ENCODE data around the gene RAPSN.

Gene RAPSN

DNA sequence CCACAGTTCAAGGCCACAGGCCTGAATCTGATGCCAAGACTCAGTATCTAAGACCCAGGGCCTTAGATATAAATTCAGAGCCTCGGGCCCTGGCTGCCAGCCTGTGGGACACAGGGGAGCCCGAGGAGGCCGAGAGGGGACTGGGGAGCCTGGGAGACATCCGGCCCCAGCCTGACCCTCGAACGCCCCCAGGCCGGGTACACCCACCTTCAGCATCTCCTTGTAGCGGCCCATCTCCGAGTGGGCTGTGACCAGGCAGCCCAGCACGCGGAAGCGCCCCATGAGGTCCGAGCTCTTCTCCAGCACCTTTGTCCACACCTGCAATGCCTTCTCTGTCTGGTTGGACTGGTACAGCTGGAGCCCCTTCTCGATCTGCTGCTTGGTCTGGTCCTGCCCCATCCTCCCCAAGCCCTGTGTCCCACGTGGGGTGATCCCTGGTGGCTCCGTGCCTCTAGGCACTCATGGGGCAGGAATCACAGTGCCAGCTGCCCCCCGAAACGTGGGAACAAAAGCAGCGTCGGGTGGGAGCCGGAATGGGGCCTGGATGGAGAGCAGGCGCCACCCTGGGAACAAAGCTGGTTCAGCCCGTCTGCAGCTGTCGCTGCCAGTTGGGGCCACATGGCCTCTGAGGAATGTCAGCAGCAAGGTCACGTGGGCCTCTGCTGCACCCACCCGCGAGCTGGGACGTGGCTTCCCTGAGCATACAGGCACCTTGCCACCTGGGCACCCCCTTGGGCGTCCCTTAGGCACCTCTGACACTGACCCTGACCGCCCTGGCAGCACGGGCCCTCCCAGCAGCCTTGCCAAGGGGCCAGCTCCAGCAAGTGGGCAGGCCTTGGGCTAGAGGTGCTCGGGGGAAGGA is at the start of gene RAPSN:
Gene RAPSN, minus strand, starts transcription at position 571 of the 862 bp plus-strand sequence. Its CDS starts 172 bp downstream, at position 399.
- no peak for DNase-seq

DNA sequence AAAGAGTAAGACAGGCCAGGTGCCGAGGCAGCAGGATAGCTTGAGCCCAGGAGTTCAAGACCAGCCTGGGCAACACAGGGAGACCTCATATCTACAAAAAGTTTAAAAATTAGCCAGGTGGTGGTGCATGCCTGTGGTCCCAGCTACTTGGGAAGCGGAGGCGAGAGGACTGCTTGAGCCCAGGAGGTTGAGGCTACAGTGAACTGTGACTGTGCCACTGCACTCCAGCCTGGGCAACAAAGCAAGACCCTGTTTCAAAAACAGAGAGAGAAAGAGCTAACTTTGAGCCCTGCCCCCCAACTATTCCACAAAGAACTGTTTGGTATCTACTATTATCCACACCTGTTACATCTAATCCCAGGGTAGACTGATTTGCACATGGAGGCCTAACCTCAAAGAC is 49.2 kb upstream of the RAPSN start:
- no peak for DNase-seq

DNA sequence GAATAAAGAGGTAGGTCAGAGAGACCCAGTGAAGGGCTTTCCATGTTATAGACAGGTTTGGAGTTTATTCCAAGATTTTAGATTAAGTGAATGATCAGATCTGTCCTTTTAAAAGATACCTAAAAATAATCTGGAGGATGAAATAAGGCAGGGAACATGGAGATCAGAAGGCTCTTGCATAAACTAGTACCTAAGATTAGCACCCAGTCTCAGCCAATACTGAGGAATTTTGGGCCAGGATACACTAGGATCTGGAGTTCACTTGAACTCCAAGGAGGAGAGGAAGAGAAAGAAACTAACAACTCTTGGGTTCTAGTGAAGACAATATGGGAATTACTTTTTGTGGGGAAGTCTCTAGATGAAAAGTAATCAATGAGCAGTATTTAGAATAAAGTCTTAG is 47.9 kb upstream of the RAPSN start:
- DNase-seq, result no peak

DNA sequence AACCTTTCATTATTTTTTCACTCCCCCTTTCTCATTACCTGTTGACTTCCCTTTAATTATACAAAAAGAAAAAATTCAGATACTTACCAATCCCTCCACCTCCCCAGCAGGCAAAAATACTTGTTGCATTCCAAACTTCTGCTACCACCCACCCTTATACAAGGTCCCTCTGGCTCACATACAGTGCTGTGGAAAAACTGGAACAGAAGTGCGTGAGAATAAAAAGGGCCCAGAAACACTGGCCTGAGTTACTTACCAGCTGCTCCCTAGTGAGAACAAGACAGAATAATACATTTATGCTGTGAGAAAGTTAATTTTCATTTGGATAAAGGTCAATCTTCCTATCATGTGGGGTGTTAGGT is 46.9 kb upstream of the RAPSN start:
- no peak for DNase-seq

DNA sequence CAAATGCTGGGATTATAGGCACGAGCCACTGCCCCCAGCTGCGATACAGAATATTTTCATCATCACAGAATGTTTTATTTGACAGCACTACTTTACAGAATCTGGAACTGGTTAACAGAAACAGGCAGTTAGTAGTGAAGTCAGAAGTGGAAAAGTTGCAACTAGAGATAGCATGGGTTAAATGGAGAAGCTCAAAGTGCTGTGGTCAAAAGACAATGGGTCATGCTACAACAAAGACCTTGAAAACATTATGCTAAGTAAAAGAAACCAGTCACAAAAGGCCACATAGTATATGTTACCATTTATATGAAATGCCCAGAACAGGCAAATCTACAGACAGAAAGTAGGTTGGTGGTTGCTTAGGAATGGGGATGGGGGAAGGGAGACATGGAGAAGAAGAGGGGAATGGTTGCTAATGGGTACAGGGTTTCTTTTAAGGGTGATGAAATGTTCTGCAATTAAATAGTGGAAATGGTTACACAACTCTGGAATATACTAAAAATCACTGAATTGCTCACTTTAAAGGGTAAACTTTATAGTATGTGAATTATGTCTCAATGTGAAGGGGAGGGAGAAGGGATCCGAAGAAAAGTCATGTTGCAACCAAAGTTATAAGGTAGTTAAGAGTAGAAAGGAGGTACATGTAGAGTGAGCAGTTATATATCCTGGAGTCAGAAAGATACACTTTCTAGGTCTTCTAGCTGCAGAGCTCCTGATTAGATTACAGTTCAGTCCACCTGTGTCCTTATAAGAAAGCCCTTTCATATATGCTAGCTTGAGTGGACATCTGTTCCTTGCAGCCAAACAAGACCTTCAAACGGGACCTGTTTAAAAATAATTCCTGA is 46.3 kb upstream of the RAPSN start:
- DNase-seq, result no peak

DNA sequence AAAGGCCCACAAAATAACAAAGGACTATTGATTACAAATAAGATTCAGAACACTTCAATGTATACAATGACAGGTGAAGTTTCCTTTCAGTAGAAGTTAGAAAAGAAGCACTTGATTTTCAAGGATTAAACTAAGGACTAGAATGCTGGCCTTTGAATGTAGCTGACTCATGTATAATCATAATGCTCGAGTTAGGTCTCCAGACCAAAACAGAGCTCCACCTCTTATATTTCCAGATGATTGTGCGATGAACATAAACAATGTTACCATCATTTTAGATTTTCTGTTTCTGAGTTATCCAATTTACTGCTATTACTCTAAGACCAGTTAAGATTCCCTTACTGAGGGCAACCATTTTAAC is 40.4 kb upstream of the RAPSN start:
- no peak for DNase-seq

DNA sequence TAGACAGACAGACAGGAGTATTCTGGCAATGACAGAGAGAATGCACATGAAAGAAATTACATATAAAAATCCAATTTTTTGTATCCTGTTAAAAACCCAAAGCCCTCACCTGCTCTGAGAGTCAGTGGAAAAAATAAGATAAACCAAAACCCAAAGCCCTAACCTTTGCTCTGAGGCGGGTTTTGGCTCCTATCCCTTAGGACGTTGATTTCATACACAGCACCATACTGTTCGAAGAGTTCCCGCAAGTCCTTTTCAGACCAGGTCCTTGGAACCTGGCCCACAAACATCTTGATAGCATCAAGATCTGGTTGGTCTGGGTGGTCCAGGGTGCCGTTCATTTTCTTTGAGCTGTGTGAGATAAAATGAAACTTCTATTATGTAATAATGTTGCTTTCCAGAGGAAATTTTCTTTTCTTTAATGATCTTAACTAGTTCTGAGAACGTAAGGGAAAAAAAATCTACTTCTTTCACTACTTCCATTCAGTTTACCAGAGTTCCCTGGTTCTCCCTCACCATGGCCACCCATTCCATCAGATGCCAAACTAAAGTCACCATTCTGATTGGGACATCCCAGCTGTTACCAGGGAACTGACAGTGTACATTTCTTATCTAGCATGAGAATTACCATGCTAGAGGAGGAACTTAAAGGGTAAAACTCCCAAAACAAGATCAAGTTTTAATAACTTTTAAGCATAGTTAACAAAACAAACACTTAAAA is 39.9 kb upstream of the RAPSN start:
- DNase-seq, result no peak

DNA sequence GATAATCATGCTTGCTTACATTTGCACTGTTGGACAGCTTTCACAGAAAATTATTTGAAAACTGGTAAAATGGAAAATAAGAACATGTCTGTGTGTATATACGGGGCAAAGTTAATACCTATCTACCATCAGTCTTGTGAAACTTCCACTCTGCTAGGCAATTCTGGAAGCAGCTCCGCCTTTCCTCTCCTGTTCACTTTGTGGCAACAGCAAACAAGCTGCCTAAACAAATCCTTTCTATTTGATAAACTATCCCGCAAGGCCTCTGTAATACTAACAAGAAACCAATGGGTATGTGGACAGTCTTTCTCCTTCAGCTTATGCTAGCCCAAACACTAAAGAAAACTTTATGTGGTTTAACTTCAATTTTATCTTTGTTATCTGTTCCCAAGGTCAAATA is 39.2 kb upstream of the RAPSN start:
- no peak for DNase-seq

DNA sequence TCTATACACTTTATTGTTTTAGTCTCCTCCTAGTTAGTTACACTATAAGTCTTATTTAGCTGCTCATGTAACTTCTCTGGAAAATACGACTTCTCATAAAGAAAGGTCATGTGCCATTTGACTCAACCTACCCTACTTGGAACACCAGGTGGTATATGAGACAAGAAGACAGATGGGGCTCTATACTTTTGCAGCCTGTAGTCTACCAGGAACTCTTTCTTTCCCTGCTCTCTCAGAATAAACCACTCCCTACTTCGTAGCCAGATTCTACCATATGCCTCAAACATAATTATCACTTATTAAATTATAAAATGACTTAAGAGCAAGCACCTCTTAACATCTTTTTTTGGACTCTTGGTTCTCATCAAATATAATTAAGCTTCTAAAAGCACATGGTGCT is 38.5 kb upstream of the RAPSN start:
- DNase-seq, result no peak

DNA sequence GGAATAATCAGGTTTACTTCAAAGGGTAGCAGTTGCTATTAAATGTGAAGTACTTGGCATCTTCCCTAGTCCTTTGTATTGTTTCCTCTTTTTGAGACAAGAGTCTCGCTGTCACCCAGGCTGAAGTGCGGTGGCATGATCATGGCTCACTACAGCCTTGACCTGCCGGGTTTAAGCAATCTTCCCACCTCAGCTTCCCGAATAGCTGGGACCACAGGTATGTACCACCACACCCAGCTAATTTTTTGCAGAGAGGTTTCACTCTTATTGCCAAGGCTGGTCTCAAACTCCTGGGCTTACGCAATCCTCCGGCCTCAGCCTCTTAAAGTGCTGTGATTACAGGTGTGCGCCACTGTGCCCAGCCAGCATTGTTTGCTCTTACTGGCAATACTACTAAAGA is 36.2 kb upstream of the RAPSN start:
- no peak for DNase-seq

DNA sequence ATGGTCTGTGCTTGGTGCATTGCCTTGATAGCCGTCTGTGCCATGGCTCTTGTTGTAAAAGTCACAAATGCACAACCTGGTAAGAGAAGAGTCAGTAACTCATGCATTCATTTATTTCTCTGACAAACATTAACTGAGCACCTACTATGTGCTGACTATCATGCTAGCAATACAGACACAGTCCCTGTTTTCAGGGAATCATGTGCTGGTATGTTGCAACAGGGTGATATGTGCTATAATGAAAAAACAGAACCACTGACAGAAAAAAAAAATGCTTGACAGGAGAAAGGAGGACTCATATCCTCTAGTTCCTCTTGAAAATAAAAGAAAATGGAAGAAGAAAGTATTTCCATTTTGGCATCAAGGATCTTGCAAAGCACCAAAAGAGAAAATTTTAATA is 34.5 kb upstream of the RAPSN start:
- no peak for DNase-seq

DNA sequence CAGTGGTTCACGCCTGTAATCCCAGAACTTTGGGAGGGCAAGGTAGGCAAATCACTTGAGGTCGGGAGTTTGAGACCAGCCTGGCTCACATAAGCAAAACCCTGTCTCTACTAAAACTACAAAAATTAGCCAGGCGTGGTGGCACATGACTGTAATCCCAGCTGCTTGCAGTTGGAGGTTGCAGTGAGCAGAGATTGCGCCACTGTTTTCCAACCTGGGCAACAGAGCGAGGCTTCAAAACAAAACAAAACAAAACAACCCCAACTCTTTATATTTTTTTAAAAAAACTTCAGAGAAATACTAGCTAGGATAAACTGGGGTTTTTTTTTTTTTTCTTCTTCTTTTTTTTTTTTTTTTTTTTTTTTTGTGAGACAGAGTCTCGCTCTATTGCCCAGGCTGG is 31.8 kb upstream of the RAPSN start:
- no peak for DNase-seq

DNA sequence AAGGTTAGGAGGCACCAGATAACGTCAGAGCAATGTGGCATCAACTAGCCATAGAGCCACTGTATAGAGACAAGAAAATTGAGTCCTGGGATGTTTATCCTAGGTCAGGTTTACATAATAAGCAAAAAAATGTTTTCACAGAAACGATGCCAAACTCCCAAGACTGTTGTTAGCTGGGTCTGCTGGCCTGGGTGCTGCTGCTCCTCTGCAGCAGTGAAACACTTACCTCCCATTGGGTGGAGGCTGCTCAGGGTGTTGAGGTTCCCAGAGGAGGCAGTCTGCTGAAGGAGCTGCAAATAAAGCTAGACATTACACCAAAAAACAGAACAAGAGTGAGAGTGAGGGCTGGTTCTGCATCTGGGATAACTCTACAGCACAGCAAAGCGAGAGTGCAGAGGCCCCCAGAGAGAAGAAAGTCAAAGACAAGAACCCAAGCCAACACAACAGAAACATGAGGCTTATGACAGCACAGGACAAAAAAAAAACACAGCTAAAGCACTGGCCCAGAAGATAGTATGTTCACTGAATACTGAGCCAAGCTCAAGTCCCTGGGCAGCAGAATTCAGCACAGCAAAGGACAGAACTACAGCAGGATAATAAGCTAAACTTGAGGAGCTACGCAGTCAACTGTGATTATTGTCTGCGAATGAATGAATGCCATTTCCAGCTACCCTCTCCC is 29.9 kb upstream of the RAPSN start:
- DNase-seq, result no peak

DNA sequence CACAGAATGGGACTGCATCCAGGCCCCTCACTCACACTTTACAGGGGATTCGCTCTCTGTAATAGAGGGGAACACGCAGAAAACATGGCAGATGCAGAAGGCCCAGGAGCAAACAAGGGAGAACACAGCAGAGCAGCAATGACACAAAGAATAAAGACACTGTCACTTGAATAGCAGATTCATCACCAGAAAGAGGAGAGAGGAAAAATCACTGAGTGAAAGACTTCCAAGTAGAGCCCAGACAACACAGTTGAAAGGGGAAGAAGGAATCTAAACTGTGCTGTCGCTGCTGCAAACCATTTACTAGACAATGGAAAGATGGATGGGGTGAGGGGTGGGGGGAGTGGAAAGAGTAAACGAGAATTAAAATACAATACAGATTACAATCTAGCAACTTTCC is 28.8 kb upstream of the RAPSN start:
- no peak for DNase-seq

DNA sequence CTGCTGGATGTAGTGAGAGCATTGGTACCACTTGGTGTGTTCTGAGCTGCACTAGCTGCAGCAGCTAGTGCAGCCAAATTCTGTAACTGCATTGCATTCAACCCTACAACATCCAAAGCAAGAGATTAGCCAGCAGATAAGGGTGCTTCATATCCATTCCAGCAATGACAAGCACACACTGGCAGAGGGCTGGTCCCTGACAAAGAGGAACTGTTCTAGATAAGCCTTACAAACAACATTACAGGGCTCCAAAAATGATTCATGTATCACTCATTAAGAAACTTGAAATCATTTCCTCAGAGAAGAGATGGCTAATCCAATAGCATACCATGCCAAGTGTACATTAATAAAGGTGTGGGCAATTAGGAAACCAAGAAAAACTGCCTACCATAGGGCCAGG is 28.4 kb upstream of the RAPSN start:
- no peak for DNase-seq

DNA sequence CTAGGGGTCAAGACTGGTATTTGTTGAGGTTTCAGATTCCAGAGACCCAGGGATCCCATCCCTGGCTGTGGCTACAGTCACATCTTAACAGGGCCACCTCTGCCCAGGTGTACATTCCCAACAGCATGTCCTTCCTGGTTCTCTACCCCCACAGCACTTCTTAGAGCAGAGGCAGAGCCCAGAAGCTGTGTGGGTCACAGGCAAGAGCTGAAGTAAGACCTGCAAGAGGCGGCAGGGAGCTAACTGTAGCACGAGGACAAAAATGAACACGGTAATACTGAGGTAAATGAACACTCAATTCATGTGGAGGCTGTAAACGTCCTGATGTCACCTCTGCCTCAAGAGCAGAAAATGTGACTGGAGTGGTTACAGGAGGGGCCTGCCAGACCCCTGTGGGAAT is 21.7 kb upstream of the RAPSN start:
- no peak for DNase-seq

DNA sequence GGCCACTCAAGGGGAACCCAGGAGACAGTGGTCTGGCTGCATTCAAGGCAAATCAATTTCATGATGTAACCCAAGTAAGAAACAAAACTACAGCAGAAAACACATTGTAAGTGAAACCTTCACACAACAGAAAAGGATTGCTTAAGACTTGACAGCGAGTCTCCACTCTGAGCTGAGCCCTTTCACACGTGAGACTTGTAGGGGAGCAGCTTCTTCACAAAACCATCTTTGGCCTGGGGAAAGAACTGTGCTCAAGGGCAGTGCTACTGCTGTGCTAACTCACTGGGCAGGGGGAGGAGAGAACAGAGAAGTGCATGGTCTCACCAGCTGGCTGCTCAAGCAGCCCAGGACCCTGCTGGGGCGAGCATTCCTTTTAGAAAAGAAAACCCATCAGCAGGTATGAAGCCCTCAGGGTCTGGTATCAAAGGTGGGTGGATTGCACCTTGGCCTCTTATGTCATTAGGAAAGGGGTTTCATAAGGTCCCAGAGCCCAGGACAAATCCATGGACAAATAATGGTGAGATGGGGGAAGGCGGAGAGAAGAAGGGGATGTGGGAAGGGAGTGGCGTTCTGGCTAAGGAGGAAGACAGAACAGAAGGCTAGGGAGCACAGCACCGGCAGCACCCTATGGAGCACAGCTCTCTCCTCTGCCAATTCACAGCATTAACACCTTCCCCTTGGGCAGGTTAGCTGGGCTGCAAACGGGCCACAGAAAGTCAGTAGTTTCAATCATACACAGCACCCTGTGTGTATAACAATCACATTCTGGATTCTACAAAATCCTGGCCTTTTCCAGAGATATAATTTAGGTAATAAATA is 20.6 kb upstream of the RAPSN start:
- DNase-seq, result no peak

DNA sequence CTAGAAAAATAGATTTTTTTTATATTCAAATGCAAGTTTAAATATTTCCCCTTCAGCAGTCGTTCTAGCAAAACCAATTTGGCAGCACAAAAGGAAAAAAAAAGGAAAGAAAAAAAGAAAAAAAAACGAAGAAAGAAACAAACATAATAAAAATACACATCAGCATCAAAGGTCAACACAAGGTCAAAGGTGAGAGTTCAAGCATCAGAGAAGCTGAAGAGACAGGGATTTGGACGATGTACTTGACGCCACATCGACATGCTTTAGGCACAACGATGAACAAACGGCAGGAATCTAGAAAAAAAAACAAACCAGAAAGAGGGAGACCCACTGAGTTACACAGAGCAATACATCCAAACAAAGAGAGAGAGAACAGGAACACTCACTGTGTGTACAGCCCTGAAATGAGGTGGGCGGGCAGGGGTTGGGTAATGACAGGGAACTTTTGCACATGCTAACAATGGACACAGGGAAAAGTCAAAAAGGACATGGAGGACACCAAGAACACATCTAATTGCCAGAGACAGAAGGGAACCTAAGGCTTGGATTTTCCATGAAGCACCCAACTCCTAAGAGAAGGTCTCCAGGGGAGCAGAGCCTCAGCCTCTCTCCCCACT is 19.8 kb upstream of the RAPSN start:
- no peak for DNase-seq

DNA sequence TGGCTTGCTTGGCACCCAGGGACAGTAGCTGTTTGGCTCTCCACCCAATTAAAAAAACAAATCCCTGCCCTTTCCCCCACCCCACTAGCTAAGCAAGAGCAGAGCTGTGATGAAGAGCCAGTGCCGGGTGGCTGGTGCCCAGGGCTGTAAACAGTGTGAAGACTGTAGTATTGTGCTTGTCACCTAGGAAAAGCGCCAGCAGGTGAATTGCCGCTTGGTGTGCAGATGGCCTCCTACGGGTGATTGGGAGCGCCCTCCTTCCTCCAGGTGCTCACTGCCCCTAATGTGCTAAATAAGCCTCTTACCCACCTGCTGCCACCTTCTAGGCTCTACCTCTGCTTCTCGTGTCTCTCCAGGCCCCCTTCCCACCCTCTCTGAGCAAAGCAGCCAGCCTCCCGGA is 18.4 kb upstream of the RAPSN start:
- no peak for DNase-seq

DNA sequence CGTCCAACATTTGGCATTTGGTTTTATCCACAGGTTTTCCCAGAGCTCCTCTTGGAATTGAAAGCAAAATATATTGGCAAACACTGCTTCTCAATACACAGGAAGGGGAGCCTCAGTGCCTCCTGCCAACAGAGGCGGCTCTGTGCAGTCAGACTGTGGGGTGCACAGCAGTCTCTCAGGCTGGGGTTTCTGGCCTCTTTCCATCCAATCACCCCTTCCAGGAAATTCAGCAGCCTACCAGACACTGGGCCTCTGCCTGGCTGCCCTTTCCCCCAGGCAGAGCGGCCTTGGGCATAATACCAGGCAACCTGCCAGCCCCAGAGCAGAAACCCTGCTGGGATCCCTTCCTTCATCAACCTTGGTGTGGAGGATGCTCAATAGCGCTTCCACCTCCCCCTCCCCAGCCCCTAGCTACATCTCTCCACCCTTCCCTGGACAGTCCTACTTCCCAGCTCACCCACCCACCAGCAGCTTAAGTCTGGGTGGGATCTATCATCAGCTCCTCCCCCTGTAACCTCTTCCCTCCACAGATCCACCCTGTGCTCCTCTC is 17.8 kb upstream of the RAPSN start:
- no peak for DNase-seq

DNA sequence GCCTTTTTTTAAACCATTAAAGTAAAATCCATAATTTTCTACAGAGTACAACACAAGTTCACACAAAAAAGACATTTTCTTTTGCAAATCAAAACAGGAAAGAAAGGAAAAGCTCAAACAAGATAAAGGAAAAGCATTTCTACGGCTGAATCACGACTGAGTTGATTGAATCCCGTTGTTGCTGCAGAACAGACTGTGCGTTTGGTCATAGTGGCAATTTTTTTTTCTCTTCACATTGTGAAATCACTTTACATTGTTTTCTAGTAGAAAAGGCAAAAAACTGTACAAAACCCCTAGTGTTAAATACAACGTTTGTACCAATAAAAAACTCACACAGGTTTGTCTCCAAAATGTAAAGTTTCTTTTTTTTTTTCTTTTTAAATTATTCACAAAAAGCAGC is 17.3 kb upstream of the RAPSN start:
- DNase-seq, result no peak

Measured in CD4-positive, alpha-beta T cell treated with Interleukin-6 for 4 hours (primary cell).